GM15510 (cell line): ENCODE results near the gene KCNJ8.

Experiments
- POLR2A ChIP-seq: IDR thresholded peaks from 3 replicates; pipeline ENCODE4 v1.6.1; 2011; ENCODE audit warnings: borderline replicate concordance; ENCODE audit not compliant: insufficient read length; ENCODE audit errors: extremely low read depth

The KCNJ8 gene

DNA sequence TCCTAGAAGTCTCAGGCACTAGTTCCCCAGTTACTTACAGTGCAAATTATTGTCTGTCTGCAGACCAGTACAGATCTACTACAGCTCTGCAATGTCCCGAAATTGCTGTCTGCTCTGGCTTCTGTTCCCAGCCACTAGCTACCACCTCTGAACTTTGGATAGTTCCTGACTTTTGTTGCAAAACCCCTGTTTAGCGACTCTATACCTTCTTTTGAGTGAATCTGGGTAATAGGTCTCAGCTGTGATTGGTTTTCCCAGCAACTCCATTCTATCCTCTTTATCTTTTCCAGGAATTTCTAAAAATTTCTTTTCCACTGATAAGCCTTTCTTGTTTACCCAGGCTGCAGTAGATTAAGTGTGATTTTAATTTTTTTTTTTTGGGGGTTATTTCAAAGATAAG, 16.8 kb downstream of the KCNJ8 start:
- no peak for TF ChIP-seq POLR2A

- no peak for TF ChIP-seq POLR2A
Observed at GRCh38 chr12:21756699-21757098, 17.8 kb downstream of the KCNJ8 start.

GRCh38 chr12:21751517-21751916, 23.0 kb downstream of the KCNJ8 start:
- no peak for TF ChIP-seq POLR2A

- TF ChIP-seq POLR2A: no peak
Observed at GRCh38 chr12:21745258-21745657, 29.2 kb downstream of the KCNJ8 start.

GRCh38 chr12:21731144-21731543, 43.4 kb downstream of the KCNJ8 start:
- TF ChIP-seq POLR2A: no peak

- no peak for TF ChIP-seq POLR2A
Observed at GRCh38 chr12:21725731-21726130, 48.8 kb downstream of the KCNJ8 start.

GRCh38 chr12:21718944-21719650, 55.4 kb downstream of the KCNJ8 start:
- TF ChIP-seq POLR2A: no peak

- no peak for TF ChIP-seq POLR2A
Observed at GRCh38 chr12:21718403-21718802, 56.1 kb downstream of the KCNJ8 start.

DNA sequence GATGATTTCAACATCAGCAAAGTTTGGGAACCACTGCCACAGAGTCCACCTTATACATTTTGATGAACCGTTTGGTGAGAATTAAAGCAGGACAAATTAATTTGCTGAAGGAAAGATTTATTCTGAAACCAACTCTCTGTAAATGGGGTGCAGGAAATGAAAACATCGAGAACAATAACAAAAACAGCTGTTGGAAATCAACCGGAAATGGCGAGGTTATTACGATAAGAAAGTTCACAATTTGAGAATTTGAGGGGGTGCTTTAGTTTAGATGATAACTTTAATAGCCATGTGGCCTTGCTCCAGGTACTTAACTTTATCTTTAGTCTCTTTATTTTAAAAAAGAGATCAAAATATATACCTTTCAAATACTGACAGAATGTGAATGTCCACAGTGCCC, 56.7 kb downstream of the KCNJ8 start:
- TF ChIP-seq POLR2A: no peak

DNA sequence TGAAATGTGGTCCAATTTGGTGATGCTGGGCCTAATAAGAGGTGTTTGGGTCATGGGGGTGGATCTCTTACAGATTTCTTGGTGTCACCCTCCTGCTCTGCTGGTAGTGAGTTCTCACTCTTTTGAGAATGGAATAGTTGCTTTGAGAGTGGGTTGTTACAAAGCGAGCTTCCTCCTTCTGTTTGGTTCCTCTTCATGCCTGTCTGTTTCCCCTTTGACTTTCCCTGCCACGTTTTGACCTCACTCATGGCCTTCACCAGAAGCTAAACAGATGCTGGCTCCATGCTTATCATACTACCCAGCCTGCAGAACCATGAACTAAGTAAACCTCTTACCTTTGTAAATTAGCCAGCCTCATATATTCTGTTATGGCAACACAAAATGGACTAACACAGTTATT, 59.1 kb downstream of the KCNJ8 start:
- no peak for TF ChIP-seq POLR2A
